Measurements from ENCODE around the gene MRGPRX4.
"Not testable (repeated sequence)": the region's sequence is repeated elsewhere in the genome, so short reads cannot be mapped to it uniquely, and the experiment has no call there.

The MRGPRX4 gene

DNA sequence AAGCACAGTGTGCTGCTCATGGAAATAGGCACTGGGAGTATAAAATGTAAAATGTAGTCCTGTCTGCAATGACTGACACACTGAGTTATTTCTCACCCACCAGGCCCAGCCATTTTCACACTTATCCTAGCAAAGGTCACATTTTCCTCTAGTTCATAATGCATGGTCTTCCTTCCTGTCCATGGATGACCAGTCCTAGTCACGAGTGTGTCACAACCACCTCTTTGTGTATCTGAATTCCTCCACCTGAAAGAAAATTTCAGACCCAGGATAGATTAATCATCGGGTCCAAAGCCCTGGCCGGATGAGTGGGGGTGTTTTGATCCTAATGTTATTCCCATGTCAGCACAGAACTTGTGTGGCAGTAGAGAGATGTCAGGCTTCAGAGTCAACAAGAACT, at the start of gene MRGPRX4:
MRGPRX4 (plus strand) TSS at position 172 of the 400 bp plus-strand sequence. CDS start 420 bp downstream, outside the sequence.
- DNase-seq (ENCODE audit: low spot score), result no peak

DNA sequence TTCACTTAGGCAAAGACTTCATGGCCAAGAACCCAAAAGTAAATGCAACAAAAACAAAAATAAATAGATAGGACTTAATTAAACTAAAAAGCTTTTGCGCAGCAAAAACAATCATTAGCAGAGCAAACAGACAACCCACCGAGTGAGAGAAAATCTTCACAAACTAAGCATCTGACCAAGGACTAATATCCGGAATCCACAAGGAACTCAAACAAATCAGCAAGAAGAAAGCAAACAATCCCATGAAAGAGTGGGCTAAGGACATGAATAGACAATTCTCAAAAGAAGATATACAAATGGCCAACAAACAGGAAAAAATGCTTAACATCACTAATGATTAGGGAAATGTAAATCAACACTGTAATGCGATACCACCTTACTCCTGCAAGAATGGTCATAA, 41.5 kb upstream of the MRGPRX4 start:
- DNase-seq (ENCODE audit: low spot score), result not testable (repeated sequence)

DNA sequence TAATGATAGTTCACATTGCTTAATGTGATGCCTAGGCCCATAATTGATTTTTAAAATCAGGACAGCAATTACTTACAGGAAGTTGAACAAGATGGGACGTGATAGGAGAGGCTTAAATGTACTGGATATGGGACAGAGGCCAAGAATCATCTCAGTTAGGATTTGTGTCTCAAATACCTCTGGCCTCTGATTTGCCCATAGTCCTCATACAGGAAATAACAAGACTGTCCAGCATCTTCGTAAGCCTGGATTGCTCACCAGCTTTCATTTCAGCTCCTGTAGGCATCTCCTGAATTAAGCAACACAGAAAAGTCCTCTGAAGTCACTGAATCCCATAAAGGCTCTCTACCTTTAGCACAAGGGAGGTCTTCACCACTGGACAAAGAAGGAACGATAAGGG, 40.3 kb upstream of the MRGPRX4 start, which contains the start of gene MRGPRX3:
MRGPRX3 (plus strand) TSS at position 231 of the 400 bp plus-strand sequence. CDS start 4,632 bp downstream, outside the sequence.
- no peak for DNase-seq (ENCODE audit: low spot score)

- no peak for DNase-seq (ENCODE audit: low spot score)
Observed at GRCh38 chr11:18135308-18135707, 37.3 kb upstream of the MRGPRX4 start.

- no peak for DNase-seq (ENCODE audit: low spot score)
Observed at GRCh38 chr11:18137186-18137800, 35.3 kb upstream of the MRGPRX4 start.

- no peak for DNase-seq (ENCODE audit: low spot score)
Observed at GRCh38 chr11:18140145-18140544, 32.5 kb upstream of the MRGPRX4 start.

- DNase-seq (ENCODE audit: low spot score), result no peak
Observed at GRCh38 chr11:18144243-18144642, 28.4 kb upstream of the MRGPRX4 start.

DNA sequence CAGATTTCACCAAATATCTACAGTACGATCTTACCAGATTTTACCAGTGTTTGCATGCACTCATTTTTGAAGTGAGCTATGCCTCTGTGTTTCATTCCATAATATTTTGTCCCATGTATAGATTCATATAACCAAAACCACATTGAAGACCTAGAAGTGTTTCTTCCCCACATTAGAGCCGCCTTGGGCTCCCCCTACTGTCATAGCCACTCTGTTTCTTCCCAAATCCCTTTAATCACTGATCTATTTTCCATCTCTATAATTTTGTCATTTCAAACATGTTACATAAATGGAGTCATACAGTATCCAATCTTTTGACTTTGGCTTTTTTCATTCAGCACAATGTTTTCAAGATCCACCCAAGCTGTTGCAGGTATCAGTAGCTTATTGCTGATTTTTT, 27.6 kb upstream of the MRGPRX4 start:
- no peak for DNase-seq (ENCODE audit: low spot score)

- no peak for DNase-seq (ENCODE audit: low spot score)
Observed at GRCh38 chr11:18145837-18146236, 26.8 kb upstream of the MRGPRX4 start.

- no peak for DNase-seq (ENCODE audit: low spot score)
Observed at GRCh38 chr11:18151581-18151980, 21.1 kb upstream of the MRGPRX4 start.

DNA sequence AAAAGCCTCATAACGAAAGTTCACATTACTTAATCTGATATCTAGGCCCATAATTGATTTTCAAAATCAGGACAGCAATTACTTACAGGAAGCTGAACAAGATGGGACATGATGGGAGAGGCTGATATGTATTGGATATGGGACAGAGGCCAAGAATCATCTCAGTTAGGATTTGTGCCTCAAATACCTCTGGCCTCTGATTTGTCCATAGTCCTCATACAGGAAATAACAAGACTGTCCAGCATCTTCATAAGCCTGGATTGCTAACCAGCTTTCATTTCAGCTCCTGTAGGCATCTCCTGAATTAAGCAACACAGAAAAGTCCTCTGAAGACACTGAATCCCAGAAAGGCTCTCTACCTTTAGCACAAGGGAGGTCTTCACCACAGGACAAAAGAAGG, 4.3 kb upstream of the MRGPRX4 start:
- DNase-seq (ENCODE audit: low spot score), result no peak

DNA sequence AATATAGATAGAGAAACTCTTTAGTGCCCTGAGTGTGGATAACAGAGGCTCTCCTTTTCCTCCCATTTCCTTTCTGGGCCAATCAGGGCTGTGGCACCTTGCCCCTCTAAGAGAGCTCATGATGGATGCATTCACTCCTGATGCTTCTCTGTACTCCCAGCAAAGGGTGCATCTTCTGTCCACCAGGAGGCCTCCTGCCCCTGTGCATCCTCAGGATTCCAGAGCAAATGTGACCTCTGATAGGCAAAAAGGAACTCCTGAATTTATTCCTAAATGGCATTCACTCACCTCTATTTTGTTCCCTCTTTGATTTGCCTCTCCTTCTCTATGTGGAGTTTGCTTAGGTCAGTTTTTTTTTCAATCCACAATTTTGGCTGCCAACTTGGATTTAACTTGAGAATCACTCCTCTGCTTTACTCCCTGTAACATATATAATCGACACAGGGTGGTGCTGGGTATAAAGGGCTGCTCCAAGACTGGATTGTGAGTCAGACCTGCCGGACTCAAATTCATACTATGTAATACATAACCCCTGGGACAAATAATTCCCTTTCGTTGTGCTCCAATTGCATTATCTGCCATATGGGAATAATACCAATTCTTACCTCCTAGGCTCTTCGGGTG, 1.1 kb upstream of the MRGPRX4 start:
- DNase-seq (ENCODE audit: low spot score), result peak; percentile 52

- no peak for DNase-seq (ENCODE audit: low spot score)
Observed at GRCh38 chr11:18173225-18173866, 709 bp downstream of the MRGPRX4 start.

- no peak for DNase-seq (ENCODE audit: low spot score)
Observed at GRCh38 chr11:18188796-18189195, 16.2 kb downstream of the MRGPRX4 start.

DNA sequence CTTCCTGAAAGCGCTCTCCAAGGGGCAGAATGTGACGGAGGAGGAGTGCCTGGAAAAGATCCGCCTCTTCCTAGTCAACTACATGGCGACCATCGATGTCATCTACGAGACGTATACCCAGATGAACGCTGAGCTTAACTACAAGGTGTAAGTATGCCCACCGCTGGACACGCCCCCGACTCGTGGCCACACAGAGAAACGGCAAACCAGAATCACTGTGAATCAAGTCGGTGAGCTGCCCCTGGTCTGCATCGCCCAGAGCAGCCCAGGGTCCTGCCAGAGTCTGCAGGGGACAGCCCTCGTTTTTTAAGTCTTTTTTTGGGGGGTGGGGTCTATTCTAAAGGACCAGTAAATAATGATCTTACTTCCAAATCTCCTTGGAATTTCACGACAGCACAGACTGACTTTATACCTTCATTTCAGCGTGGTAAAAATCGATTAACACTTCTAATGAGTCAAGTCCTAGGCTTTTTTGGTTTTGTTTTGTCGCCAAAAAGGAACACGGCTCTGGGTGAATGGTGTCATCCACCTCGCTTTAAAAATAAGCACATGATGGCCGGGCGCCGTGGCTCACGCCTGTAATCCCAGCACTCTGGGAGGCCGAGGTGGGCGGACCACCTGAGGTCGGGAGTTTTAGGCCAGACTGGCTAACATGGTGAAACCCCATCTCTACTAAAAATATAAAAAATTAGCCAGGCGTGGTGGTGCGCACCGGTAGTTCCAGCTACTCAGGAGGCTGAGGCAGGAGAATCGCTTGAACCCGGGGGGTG, 17.0 kb downstream of the MRGPRX4 start:
- not testable (repeated sequence) for DNase-seq (ENCODE audit: low spot score)

GRCh38 chr11:18191376-18191775, 18.7 kb downstream of the MRGPRX4 start:
- DNase-seq (ENCODE audit: low spot score), result no peak

- DNase-seq (ENCODE audit: low spot score), result no peak
Observed at GRCh38 chr11:18193010-18193409, 20.4 kb downstream of the MRGPRX4 start.

GRCh38 chr11:18196532-18196931, 23.9 kb downstream of the MRGPRX4 start:
- no peak for DNase-seq (ENCODE audit: low spot score)

DNA sequence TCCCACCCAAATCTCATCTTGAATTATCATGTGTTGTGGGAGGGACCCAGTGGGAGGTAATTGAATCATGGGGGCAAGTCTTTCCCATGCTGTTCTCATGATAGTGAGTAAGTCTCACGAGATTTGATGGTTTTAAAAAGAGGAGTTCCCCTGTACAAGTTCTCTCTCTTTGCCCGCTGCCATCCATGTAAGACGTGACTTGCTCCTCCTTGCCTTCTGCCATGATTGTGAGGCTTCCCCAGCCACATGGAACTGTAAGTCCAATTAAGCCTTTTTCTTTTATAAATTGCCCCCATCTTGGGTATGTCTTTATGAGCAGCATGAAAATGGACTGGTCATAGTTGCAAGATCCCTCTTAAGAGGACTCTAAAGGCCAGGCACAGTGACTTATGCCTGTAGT, 25.1 kb downstream of the MRGPRX4 start:
- DNase-seq (ENCODE audit: low spot score), result not testable (repeated sequence)

DNA sequence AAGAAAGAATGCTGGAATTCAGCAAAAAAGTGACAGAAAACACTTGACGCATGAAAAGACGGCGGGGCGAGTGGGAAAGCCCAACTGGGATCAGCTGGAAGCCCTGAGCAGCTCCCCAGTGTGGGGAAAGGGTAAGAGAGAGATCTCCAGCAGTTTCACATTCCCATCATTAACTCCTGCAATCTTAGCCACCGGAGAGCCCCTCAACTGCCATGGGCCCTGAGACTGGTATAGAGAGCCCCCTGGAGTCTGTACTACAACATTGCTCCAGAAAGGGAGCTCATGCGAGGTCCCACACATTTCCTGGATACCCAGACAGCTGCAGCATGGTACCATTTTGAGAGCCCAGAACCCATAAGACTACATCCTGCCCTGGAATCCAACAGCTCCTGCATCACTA, 31.1 kb downstream of the MRGPRX4 start:
- DNase-seq (ENCODE audit: low spot score), result peak; percentile 35

DNA sequence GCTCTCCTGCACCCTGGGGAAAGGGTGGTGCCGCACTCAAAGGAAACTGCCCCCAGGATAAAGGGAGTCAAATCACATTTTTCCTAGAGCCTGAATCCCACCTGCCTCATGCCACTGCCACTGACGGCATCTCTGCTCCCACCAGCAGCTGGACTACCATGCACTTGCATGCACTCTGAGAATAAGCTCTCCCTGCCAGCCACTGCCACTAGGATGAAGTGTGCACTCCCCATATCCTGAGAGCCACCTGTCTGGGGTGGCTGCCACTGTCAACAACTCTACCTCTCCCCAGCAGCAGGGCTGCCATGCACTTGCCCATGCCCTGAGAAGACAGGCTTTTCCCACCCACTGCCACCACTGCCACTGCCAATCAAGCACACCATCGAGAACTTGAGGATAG, 31.6 kb downstream of the MRGPRX4 start:
- DNase-seq (ENCODE audit: low spot score), result no peak

DNA sequence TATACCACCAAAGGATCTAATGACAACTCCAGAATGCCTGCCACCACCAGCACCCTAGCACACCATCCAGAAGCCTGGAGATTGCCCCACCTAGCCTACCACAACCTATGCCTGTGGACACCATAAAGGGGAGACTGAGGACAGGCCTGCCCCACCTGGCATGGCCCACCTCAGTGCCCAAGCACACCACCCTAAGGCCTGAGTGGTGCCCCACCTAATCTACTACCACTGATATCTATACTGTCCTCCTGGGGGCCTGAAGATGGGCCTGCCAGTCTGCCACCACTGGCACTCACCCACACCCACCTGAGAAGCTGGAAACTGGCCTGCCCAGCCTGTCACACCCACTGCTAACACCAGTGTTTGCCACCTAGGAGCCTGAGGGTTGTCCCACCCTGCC, 32.1 kb downstream of the MRGPRX4 start:
- DNase-seq (ENCODE audit: low spot score), result no peak

DNA sequence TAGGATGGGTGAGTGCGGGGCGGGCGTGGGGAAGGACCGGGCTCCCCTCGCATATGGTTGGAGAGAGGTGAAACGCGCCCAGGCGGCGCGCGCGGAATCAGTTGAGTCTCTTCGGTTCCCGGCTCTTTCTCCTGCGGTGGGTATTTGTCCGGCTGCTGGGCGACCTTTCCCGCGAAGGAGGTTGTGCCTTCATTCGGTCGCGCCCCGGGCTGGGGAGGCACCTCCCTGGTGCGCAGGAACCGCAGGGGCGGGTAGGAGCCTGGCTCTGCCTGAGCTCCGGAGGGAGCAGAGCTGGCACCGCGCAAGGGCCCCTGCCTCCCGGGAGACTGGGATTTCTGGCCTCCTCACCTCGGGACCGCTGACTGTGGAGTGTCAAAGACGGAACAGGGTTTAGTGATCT, 36.4 kb downstream of the MRGPRX4 start:
- DNase-seq (ENCODE audit: low spot score), result no peak
